Glutamatergic neuron (in vitro differentiated cells): ENCODE results near the gene COL5A3. TPM values are rescaled to one million over a fixed set of nuclear protein-coding genes. Genes with fewer than 3 reads are reported as not detected.

ENCODE experiments used
- DNase-seq: peaks from one replicate; pipeline ENCODE4 v3.0.0; 2022
- H3K27ac Mint-ChIP-seq: one replicate; pipeline ENCODE4 v1.8.0; 2020; ENCODE audit warnings: mild to moderate bottlenecking, mixed read lengths, inconsistent platforms; ENCODE audit not compliant: unreplicated experiment
- H3K27me3 Mint-ChIP-seq: one replicate; pipeline ENCODE4 v1.8.0; 2020; ENCODE audit warnings: mild to moderate bottlenecking, moderate library complexity, mixed read lengths, inconsistent platforms; ENCODE audit not compliant: unreplicated experiment
- H3K36me3 Mint-ChIP-seq: one replicate; pipeline ENCODE4 v1.8.0; 2020; ENCODE audit warnings: mild to moderate bottlenecking, mixed read lengths, inconsistent platforms; ENCODE audit not compliant: unreplicated experiment
- H3K4me1 Mint-ChIP-seq: one replicate; pipeline ENCODE4 v1.8.0; 2020; ENCODE audit warnings: mild to moderate bottlenecking, low read depth, mixed read lengths, inconsistent platforms; ENCODE audit not compliant: unreplicated experiment
- H3K4me3 Mint-ChIP-seq: one replicate; pipeline ENCODE4 v1.8.0; 2020; ENCODE audit warnings: mild to moderate bottlenecking, mixed read lengths, inconsistent platforms; ENCODE audit not compliant: unreplicated experiment
- H3K9me3 Mint-ChIP-seq: one replicate; pipeline ENCODE4 v1.8.0; 2020; ENCODE audit warnings: mild to moderate bottlenecking, moderate library complexity, mixed read lengths, inconsistent platforms; ENCODE audit not compliant: unreplicated experiment
- total RNA-seq: library from RNA; stranded (reverse); fragmentation: NEBNext Ultra II Directional; extraction: Animal tissue kit (Norgen Biotek cat#: 25700); gene quantifications from one replicate; pipeline ENCODE4 v1.2.1, GENCODE V29; 2021; ENCODE audit not compliant: unreplicated experiment
- TF ChIP-seq, protein P1 (sequence below): fragments of 200-600 bp; sonication (generic); IDR thresholded peaks from one replicate; pipeline ENCODE4 v1.5.0; 2021; ENCODE audit not compliant: partially characterized antibody, unreplicated experiment

The COL5A3 gene
- total RNA-seq, 1 donor from 2014 or later = 0.10 TPM

DNA sequence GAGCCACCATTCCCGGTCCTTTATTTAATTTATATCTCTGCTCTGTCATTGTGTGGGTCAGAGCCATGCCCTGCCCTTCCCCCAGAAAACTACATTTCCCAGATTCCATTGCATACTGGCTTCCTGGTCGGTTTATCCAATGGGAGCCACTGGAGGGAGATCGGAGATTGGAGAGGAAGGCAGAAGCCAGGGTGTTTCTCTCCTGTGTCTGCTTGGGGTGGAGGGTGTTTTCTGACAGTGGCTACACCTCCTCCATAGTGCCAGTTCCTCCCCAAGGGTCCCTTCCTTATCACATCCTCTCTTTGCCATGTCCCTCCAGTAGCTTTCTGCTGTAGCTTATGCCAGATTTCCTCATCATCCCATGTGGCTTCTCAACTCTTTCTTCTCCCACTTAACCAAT lies 93.0 kb downstream of the COL5A3 start:
- no peak for DNase-seq

GRCh38 chr19:9916719-9917118 lies 93.6 kb downstream of the COL5A3 start:
- H3K9me3 Mint-ChIP-seq = peaks cover 9% of the 10 kb centered on the region
- peak overlapping the region; percentile 30 for H3K4me3 Mint-ChIP-seq
- H3K27me3 Mint-ChIP-seq = peaks cover 4% of the 10 kb centered on the region
- H3K36me3 Mint-ChIP-seq = no peaks in the 10 kb centered on the region
- TF ChIP-seq, protein P1, sequence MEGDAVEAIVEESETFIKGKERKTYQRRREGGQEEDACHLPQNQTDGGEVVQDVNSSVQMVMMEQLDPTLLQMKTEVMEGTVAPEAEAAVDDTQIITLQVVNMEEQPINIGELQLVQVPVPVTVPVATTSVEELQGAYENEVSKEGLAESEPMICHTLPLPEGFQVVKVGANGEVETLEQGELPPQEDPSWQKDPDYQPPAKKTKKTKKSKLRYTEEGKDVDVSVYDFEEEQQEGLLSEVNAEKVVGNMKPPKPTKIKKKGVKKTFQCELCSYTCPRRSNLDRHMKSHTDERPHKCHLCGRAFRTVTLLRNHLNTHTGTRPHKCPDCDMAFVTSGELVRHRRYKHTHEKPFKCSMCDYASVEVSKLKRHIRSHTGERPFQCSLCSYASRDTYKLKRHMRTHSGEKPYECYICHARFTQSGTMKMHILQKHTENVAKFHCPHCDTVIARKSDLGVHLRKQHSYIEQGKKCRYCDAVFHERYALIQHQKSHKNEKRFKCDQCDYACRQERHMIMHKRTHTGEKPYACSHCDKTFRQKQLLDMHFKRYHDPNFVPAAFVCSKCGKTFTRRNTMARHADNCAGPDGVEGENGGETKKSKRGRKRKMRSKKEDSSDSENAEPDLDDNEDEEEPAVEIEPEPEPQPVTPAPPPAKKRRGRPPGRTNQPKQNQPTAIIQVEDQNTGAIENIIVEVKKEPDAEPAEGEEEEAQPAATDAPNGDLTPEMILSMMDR = no peak
- DNase-seq = no peak
- H3K4me1 Mint-ChIP-seq = peaks cover 10% of the 10 kb centered on the region
- H3K27ac Mint-ChIP-seq = no peak overlapping the region

More for the DNA sequence above, 93.0 kb downstream of the COL5A3 start:
- Mint-ChIP-seq H3K4me1 (peaks cover 10% of the 10 kb centered on the region), H3K9me3 (peaks cover 9% of the 10 kb centered on the region), H3K36me3 (peaks cover 4% of the 10 kb centered on the region), H3K27me3 (peaks cover 4% of the 10 kb centered on the region), H3K27ac (peak overlapping the region; percentile 48), H3K4me3 (peak overlapping the region; percentile 28)
- TF ChIP-seq, protein P1 = no peak

DNA sequence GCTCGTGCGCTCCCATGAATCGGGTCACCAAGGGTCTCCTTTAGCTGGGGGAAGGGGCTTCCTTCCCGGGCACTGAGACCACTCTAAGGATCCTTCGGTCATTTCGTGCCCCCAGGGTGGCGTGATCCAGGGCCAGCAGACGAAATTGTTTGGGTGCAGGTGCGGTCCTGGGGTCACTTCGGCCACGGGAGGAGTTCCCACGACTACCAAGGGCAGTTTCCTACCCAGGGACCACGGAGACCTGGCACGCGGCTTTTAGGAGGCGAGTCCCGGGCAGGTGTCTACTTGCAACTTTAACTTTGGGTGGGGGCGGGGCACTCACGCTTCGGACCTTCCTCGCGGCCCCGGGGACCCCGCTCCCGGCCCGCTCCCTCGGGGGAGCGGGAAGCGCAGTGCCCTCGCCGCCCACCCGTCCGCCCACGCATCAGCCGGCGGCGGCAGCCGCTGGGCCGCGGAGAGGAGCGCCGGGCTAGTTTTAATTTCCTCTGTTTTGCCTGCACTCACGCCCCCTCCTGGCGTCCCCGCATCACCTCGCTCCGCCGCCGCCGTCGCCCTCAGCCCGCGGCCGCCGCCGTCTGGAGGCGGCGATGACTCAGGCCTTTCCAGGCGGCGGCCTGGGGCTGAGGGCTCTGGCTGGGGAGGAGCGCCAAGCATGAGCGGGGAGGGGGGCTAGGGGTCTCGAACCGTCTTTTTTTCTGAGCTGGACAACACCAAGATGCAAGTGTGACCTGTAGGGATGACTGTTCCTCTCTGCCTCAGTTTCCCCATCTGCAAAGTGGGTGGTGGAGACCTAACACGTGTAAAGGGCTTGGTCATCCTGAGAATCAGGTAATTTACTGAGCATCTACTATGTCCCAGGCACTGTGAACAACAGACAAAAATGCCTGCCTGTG lies 95.7 kb downstream of the COL5A3 start:
- Mint-ChIP-seq H3K4me3 (peak overlapping the region; percentile 83), H3K36me3 (no peaks in the 10 kb centered on the region), H3K27ac (no peak overlapping the region), H3K27me3 (peaks cover 5% of the 10 kb centered on the region), H3K4me1 (peaks cover 10% of the 10 kb centered on the region), H3K9me3 (peaks cover 9% of the 10 kb centered on the region)
- TF ChIP-seq, protein P1 = peak; percentile 75
- peak; percentile 90 for DNase-seq

DNA sequence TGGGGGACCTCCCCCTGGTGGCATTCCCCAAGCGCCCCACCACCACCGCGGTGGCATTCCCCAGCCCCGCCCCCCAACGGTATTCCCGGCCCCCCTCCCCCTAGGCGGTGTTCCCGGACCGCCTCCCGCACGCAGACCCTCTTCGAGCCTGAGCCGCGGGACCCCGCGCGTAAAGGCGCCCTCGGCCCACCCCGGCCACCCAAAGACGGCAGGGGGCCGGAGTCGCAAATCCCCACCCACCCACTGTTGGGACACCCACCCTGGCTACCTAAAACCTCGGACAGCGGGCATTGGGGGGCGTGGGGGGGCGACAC lies 96.3 kb downstream of the COL5A3 start:
- DNase-seq = no peak

More for the DNA sequence above, 96.3 kb downstream of the COL5A3 start:
- Mint-ChIP-seq H3K27ac (no peak overlapping the region), H3K4me1 (peaks cover 10% of the 10 kb centered on the region), H3K36me3 (no peaks in the 10 kb centered on the region), H3K27me3 (peaks cover 6% of the 10 kb centered on the region), H3K9me3 (peaks cover 9% of the 10 kb centered on the region), H3K4me3 (peak overlapping the region; percentile 83)
- TF ChIP-seq, protein P1 = no peak
